ENCODE data around the gene PTAFR.
A peak's percentile ranks its signal among the peaks of the same experiment; 100 is the strongest.

The PTAFR gene

GRCh38 chr1:28122183-28122582, 54.3 kb downstream of the PTAFR start:
- TF ChIP-seq EZH2phosphoT487 (IDR thresholded peaks at IDR 0.05; ENCODE audit: borderline replicate concordance, low read length) (no peak), CTCF (IDR thresholded peaks at IDR 0.05; ENCODE audit: low read depth, low read length, poor library complexity, severe bottlenecking) (no peak)
- no peaks in the 10 kb centered on the region for H4K20me1 ChIP-seq (ENCODE audit: control insufficient read depth, insufficient read depth, low read depth, low read length)
- no peaks in the 10 kb centered on the region for H3K9me3 ChIP-seq (ENCODE audit: control insufficient read depth, insufficient read depth, low read length)
- H3K4me1 ChIP-seq (ENCODE audit: control insufficient read depth, low read length), result peaks cover 44% of the 10 kb centered on the region
- no peaks in the 10 kb centered on the region for H3K9me2 ChIP-seq (replicated peaks; ENCODE audit: control insufficient read depth, low read length)
- 0 out of 2 replicates have a peak overlapping the region, but pooled peaks have one; percentile 12 for H3K4me3 ChIP-seq (ENCODE audit: low read length)
- no peak overlapping the region for H3K27ac ChIP-seq (ENCODE audit: low read depth, low read length)
- no peaks in the 10 kb centered on the region for H3K27me3 ChIP-seq (ENCODE audit: control insufficient read depth, low read length)
- H3K36me3 ChIP-seq (ENCODE audit: control insufficient read depth, low read length), result no peaks in the 10 kb centered on the region
- H3F3A ChIP-seq (ENCODE audit: control insufficient read depth, insufficient read depth), result peaks cover 17% of the 10 kb centered on the region
- peak overlapping the region; percentile 30 for H3K4me2 ChIP-seq (ENCODE audit: low read length)
- no peaks in the 10 kb centered on the region for H3K79me2 ChIP-seq (ENCODE audit: control insufficient read depth, low read length)

- no peaks in the 10 kb centered on the region for H3K9me3 ChIP-seq (ENCODE audit: control insufficient read depth, insufficient read depth, low read length)
- H3K4me3 ChIP-seq (ENCODE audit: low read length), result no peak overlapping the region
- H3K27ac ChIP-seq (ENCODE audit: low read depth, low read length), result no peak overlapping the region
- no peaks in the 10 kb centered on the region for H3F3A ChIP-seq (ENCODE audit: control insufficient read depth, insufficient read depth)
- no peaks in the 10 kb centered on the region for H4K20me1 ChIP-seq (ENCODE audit: control insufficient read depth, insufficient read depth, low read depth, low read length)
- H3K4me1 ChIP-seq (ENCODE audit: control insufficient read depth, low read length), result peaks cover 34% of the 10 kb centered on the region
- H3K36me3 ChIP-seq (ENCODE audit: control insufficient read depth, low read length), result no peaks in the 10 kb centered on the region
- H3K4me2 ChIP-seq (ENCODE audit: low read length), result no peak overlapping the region
- TF ChIP-seq CTCF (IDR thresholded peaks at IDR 0.05; ENCODE audit: low read depth, low read length, poor library complexity, severe bottlenecking), result no peak
- TF ChIP-seq EZH2phosphoT487 (IDR thresholded peaks at IDR 0.05; ENCODE audit: borderline replicate concordance, low read length), result no peak
- H3K27me3 ChIP-seq (ENCODE audit: control insufficient read depth, low read length), result no peaks in the 10 kb centered on the region
- no peaks in the 10 kb centered on the region for H3K9me2 ChIP-seq (replicated peaks; ENCODE audit: control insufficient read depth, low read length)
- H3K79me2 ChIP-seq (ENCODE audit: control insufficient read depth, low read length), result no peaks in the 10 kb centered on the region
Measured at GRCh38 chr1:28119556-28119955, 56.9 kb downstream of the PTAFR start.

- Histone ChIP-seq H3F3A (ENCODE audit: control insufficient read depth, insufficient read depth) (no peaks in the 10 kb centered on the region), H3K9me2 (replicated peaks; ENCODE audit: control insufficient read depth, low read length) (no peaks in the 10 kb centered on the region), H3K79me2 (ENCODE audit: control insufficient read depth, low read length) (no peaks in the 10 kb centered on the region), H3K4me2 (ENCODE audit: low read length) (no peak overlapping the region), H3K4me3 (ENCODE audit: low read length) (no peak overlapping the region), H3K27me3 (ENCODE audit: control insufficient read depth, low read length) (no peaks in the 10 kb centered on the region), H3K27ac (ENCODE audit: low read depth, low read length) (no peak overlapping the region), H3K36me3 (ENCODE audit: control insufficient read depth, low read length) (no peaks in the 10 kb centered on the region), H4K20me1 (ENCODE audit: control insufficient read depth, insufficient read depth, low read depth, low read length) (no peaks in the 10 kb centered on the region), H3K9me3 (ENCODE audit: control insufficient read depth, insufficient read depth, low read length) (no peaks in the 10 kb centered on the region), H3K4me1 (ENCODE audit: control insufficient read depth, low read length) (peaks cover 32% of the 10 kb centered on the region)
- TF ChIP-seq CTCF (IDR thresholded peaks at IDR 0.05; ENCODE audit: low read depth, low read length, poor library complexity, severe bottlenecking), result no peak
- TF ChIP-seq EZH2phosphoT487 (IDR thresholded peaks at IDR 0.05; ENCODE audit: borderline replicate concordance, low read length), result no peak
Measured at GRCh38 chr1:28118640-28119307, 57.7 kb downstream of the PTAFR start.
